Gastrocnemius medialis (tissue), 4 donors: ENCODE data around the gene MTMR4. TPM values are rescaled to one million over a fixed set of nuclear protein-coding genes. Genes with fewer than 3 reads are reported as not detected.

Experiments used
- ATAC-seq, 2 donors: fragments of 150-250 bp; one replicate each; pipeline ENCODE4 v1.9.1; 2016
- DNase-seq, 2 donors: peaks; one replicate each; pipeline ENCODE4 v3.0.0-alpha.2; 2019
- H3K27ac ChIP-seq, 4 donors: fragments of 200-600 bp; sonication (generic); 1 replicate in 1 of 4; 2 replicates in 3 of 4; pipeline ENCODE4 v1.5.1; 2016 to 2018; ENCODE audit warnings: mild to moderate bottlenecking in 2 of 4, moderate library complexity in 1 of 4
- H3K27me3 ChIP-seq, 3 donors: fragments of 200-600 bp; sonication (generic) in 2 of 3; 1 replicate in 1 of 3; 2 replicates in 2 of 3; pipeline versions ENCODE4 v1.5.1 to v1.6.0; 2016 to 2019; ENCODE audit warnings: mild to moderate bottlenecking in 1 of 3, moderate library complexity in 1 of 3
- H3K36me3 ChIP-seq, 2 donors: fragments of 200-600 bp; sonication (generic) in 1 of 2; one replicate each; pipeline ENCODE4 v1.5.1; 2017 to 2018
- H3K4me1 ChIP-seq, 2 donors: fragments of 200-600 bp; sonication (generic) in 1 of 2; one replicate each; pipeline ENCODE4 v1.5.1; 2016 to 2017; ENCODE audit warnings: mild to moderate bottlenecking in 2 of 2
- H3K4me3 ChIP-seq, 4 donors: fragments of 200-600 bp; sonication (generic) in 3 of 4; 1 replicate in 1 of 4; 2 replicates in 3 of 4; pipeline ENCODE4 v1.5.1; 2016 to 2019; ENCODE audit warnings: mild to moderate bottlenecking in 2 of 4
- H3K9me3 ChIP-seq, 3 donors: fragments of 200-600 bp; sonication (generic) in 2 of 3; 1 replicate in 1 of 3; 2 replicates in 2 of 3; pipeline ENCODE4 v1.5.1; 2016 to 2019
- CTCF ChIP-seq, 5 experiments: fragments of 450-650 bp in 3 of 5; fragments of 200-600 bp in 2 of 5; sonication (generic) in 2 of 5; IDR thresholded peaks in 4 of 5; conservative IDR thresholded peaks in 1 of 5; 1 replicate in 4 of 5; 2 replicates in 1 of 5; pipeline ENCODE4 v1.5.1; 2016 to 2019; ENCODE audit warnings: antibody characterized with exemption in 5 of 5, mild to moderate bottlenecking in 3 of 5, moderate library complexity in 3 of 5
- POLR2A ChIP-seq, 2 donors: fragments of 450-650 bp; IDR thresholded peaks; one replicate each; pipeline ENCODE4 v1.6.1; 2017; ENCODE audit warnings: antibody characterized with exemption in 2 of 2, mild to moderate bottlenecking in 2 of 2, moderate library complexity in 2 of 2
- in situ Hi-C, 4 donors: fragments of 200-750 bp; cut with MboI; loops; one replicate each; pipeline versions ENCODE4 v1.15.0 to v1.8.0; 2017; ENCODE audit warnings: low sequenced_read_pairs in 4 of 4
- intact Hi-C: fragments of 100-400 bp; cut with DNase I; formaldehyde crosslinking; loops from one replicate; pipeline ENCODE4 v1.15.1; 2023; ENCODE audit warnings: low total_unique reads
- total RNA-seq, 4 donors: library from RNA; depleted of rRNA; stranded (reverse); fragments of >200 nt; gene quantifications; one replicate each; pipeline versions ENCODE4 v1.1.0 to v1.2.3, GENCODE V29; 2016

Gene MTMR4
- total RNA-seq, 4 donors from 2014 or later: 7.9 to 16.1 (median 11.1) TPM

GRCh38 chr17:58493506-58493905 lies 20.9 kb downstream of the MTMR4 start:
- no peaks in the 10 kb centered on the region for H3K27me3 ChIP-seq
- TF ChIP-seq POLR2A (IDR thresholded peaks at IDR 0.05) (no peak), CTCF (IDR thresholded peaks at IDR 0.05 in 4 of 5, conservative IDR thresholded peaks at IDR 0.05 in 1 of 5) (no peak)
- H3K4me3 ChIP-seq: no peak overlapping the region
- intact Hi-C loops (no loop called here), in situ Hi-C loops (no loop called here)
- no peaks in the 10 kb centered on the region for H3K4me1 ChIP-seq
- no peaks in the 10 kb centered on the region for H3K9me3 ChIP-seq
- no peak for ATAC-seq
- DNase-seq: no peak
- H3K27ac ChIP-seq: no peak overlapping the region
- peaks cover 6 to 90% of the 10 kb centered on the region in 2 donors for H3K36me3 ChIP-seq

- in situ Hi-C loops: no loop called here
- H3K4me1 ChIP-seq: no peaks in the 10 kb centered on the region
- no peak overlapping the region for H3K27ac ChIP-seq
- intact Hi-C loops: no loop called here
- no peak for ATAC-seq
- no peak overlapping the region for H3K4me3 ChIP-seq
- TF ChIP-seq POLR2A (IDR thresholded peaks at IDR 0.05) (no peak), CTCF (IDR thresholded peaks at IDR 0.05 in 4 of 5, conservative IDR thresholded peaks at IDR 0.05 in 1 of 5) (no peak)
- no peaks in the 10 kb centered on the region for H3K27me3 ChIP-seq
- H3K36me3 ChIP-seq: peaks cover 6 to 85% of the 10 kb centered on the region in 2 donors
- DNase-seq: no peak
- H3K9me3 ChIP-seq: no peaks in the 10 kb centered on the region
These were observed 22.0 kb downstream of the MTMR4 start for GRCh38 chr17:58492238-58493121.

GRCh38 chr17:58491510-58492045 lies 22.9 kb downstream of the MTMR4 start:
- in situ Hi-C loops (no loop called here), intact Hi-C loops (no loop called here)
- Histone ChIP-seq H3K9me3 (no peaks in the 10 kb centered on the region), H3K4me3 (no peak overlapping the region), H3K36me3 (peaks cover 6 to 77% of the 10 kb centered on the region in 2 donors), H3K27ac (no peak overlapping the region), H3K4me1 (no peaks in the 10 kb centered on the region), H3K27me3 (no peaks in the 10 kb centered on the region)
- no peak for TF ChIP-seq POLR2A (IDR thresholded peaks at IDR 0.05)
- TF ChIP-seq CTCF (IDR thresholded peaks at IDR 0.05 in 4 of 5, conservative IDR thresholded peaks at IDR 0.05 in 1 of 5): no peak
- DNase-seq (no peak), ATAC-seq (peak; percentile 46 to 52)

- no peaks in the 10 kb centered on the region for H3K9me3 ChIP-seq
- in situ Hi-C loops (no loop called here), intact Hi-C loops (no loop called here)
- H3K4me3 ChIP-seq: no peak overlapping the region
- no peak for ATAC-seq
- DNase-seq: no peak
- no peaks in the 10 kb centered on the region for H3K27me3 ChIP-seq
- H3K36me3 ChIP-seq: peaks cover 0 to 45% of the 10 kb centered on the region in 2 donors
- no peaks in the 10 kb centered on the region for H3K4me1 ChIP-seq
- no peak for TF ChIP-seq CTCF (IDR thresholded peaks at IDR 0.05 in 4 of 5, conservative IDR thresholded peaks at IDR 0.05 in 1 of 5)
- TF ChIP-seq POLR2A (IDR thresholded peaks at IDR 0.05): no peak
- H3K27ac ChIP-seq: no peak overlapping the region
These were observed 26.0 kb downstream of the MTMR4 start for GRCh38 chr17:58488428-58488890.
